Activated CD8-positive, alpha-beta memory T cell treated with anti-CD3 and anti-CD28 coated beads for 36 hours (primary cell): Measurements from ENCODE around the gene PCIF1. TPM values are rescaled to one million over a fixed set of nuclear protein-coding genes. Genes with fewer than 3 reads are reported as not detected.
"Not testable (repeated sequence)": the region's sequence is repeated elsewhere in the genome, so short reads cannot be mapped to it uniquely, and the experiment has no call there.

Source experiments
- CTCF ChIA-PET: fragments of 350-600 bp; sonication (Branson Sonifier 250); formaldehyde crosslinking; loops from one replicate; lab custom pipeline; 2021; ENCODE audit warnings: antibody characterized with exemption; lab: Charles Lee
- POLR2A ChIA-PET: fragments of 350-600 bp; sonication (Branson Sonifier 250); formaldehyde crosslinking; loops from one replicate; lab custom pipeline; 2021; ENCODE audit warnings: antibody characterized with exemption; lab: Charles Lee
- total RNA-seq, 2 experiments: library from RNA; stranded (reverse); gene quantifications; one replicate each; pipeline ENCODE4 v1.2.3, GENCODE V29; 2021

The PCIF1 gene
- total RNA-seq, 2 experiments from 2014 or later, result 26.1 to 27.8 TPM

- ChIA-PET POLR2A (no interaction called here), CTCF (no interaction called here)
These were observed 35.2 kb upstream of the PCIF1 start for GRCh38 chr20:45899046-45899835.

- CTCF ChIA-PET, POLR2A ChIA-PET: not testable (repeated sequence)
These were observed 33.2 kb upstream of the PCIF1 start for GRCh38 chr20:45901332-45901731.

GRCh38 chr20:45902199-45902701, 32.2 kb upstream of the PCIF1 start:
- CTCF ChIA-PET, result interaction anchor here (0.6 kb wide), 1 partner anchor 102 kb away, joined by 3 read pairs; no protein-coding TSS in a partner anchor
- POLR2A ChIA-PET, result interaction anchor here (0.7 kb wide), 1 partner anchor 9 kb away, joined by 3 read pairs; no protein-coding TSS in a partner anchor

- POLR2A ChIA-PET, result no interaction called here
- CTCF ChIA-PET, result no interaction called here
These were observed 29.6 kb upstream of the PCIF1 start for GRCh38 chr20:45904583-45905504.

GRCh38 chr20:45905505-45906079, 28.9 kb upstream of the PCIF1 start:
- POLR2A ChIA-PET, result no interaction called here
- CTCF ChIA-PET, result no interaction called here

- CTCF ChIA-PET, result no interaction called here
- POLR2A ChIA-PET, result no interaction called here
These were observed 27.1 kb upstream of the PCIF1 start for GRCh38 chr20:45907219-45907948.

GRCh38 chr20:45908084-45908483, 26.4 kb upstream of the PCIF1 start:
- CTCF ChIA-PET, result no interaction called here
- POLR2A ChIA-PET, result no interaction called here

GRCh38 chr20:45909336-45909808, 25.1 kb upstream of the PCIF1 start:
- CTCF ChIA-PET, result interaction anchor here (1.0 to 1.2 kb wide), 2 partner anchors 17 to 18 kb away, joined by 3 to 4 read pairs; partner anchors contain the start of genes CTSA and NEURL2

GRCh38 chr20:45909817-45910669, 24.4 kb upstream of the PCIF1 start:
- POLR2A ChIA-PET, result interaction anchor here (1.3 to 2.0 kb wide), 2 partner anchors 20 to 25 kb away, joined by 6 to 10 read pairs; partner anchors contain the start of genes CTSA, NEURL2 and PCIF1
- CTCF ChIA-PET, result interaction anchor here (0.7 to 1.3 kb wide), 5 partner anchors 16 to 124 kb away, joined by 3 to 4 read pairs (median 3); partner anchors contain the start of genes CTSA and NEURL2

More at GRCh38 chr20:45909336-45909808, 25.1 kb upstream of the PCIF1 start:
- POLR2A ChIA-PET, result no interaction called here

- CTCF ChIA-PET, result interaction anchor here (0.7 to 1.3 kb wide), 4 partner anchors 15 to 60 kb away, joined by 3 read pairs; no protein-coding TSS in a partner anchor
- POLR2A ChIA-PET, result interaction anchor here (0.7 to 2.0 kb wide), 3 partner anchors 21 to 59 kb away, joined by 3 to 10 read pairs (median 6); partner anchors contain the start of genes CTSA, NEURL2 and PCIF1
These were observed 23.6 kb upstream of the PCIF1 start for GRCh38 chr20:45910670-45911485.

GRCh38 chr20:45911486-45912343, 22.8 kb upstream of the PCIF1 start, which contains the start of gene PLTP:
Gene PLTP (minus strand): TSS chr20:45912155. CDS start chr20:45911452, 703 bp downstream.
- ChIA-PET POLR2A (interaction anchor here (0.7 to 2.0 kb wide), 3 partner anchors 22 to 58 kb away, joined by 3 to 6 read pairs (median 4); partner anchors contain the start of genes CTSA and NEURL2), CTCF (interaction anchor here (1.2 kb wide), 1 partner anchor 25 kb away, joined by 3 read pairs; no protein-coding TSS in a partner anchor)

- CTCF ChIA-PET, result no interaction called here
- POLR2A ChIA-PET, result interaction anchor here (1.0 to 2.0 kb wide), 2 partner anchors 21 to 22 kb away, joined by 4 to 6 read pairs; partner anchors contain the start of genes CTSA and NEURL2
These were observed 22.2 kb upstream of the PCIF1 start for GRCh38 chr20:45912344-45912682.

GRCh38 chr20:45913116-45913515, 21.4 kb upstream of the PCIF1 start:
- POLR2A ChIA-PET, result no interaction called here

GRCh38 chr20:45917790-45918141, 16.7 kb upstream of the PCIF1 start:
- CTCF ChIA-PET, result no interaction called here

More at GRCh38 chr20:45913116-45913515, 21.4 kb upstream of the PCIF1 start:
- CTCF ChIA-PET, result no interaction called here

GRCh38 chr20:45918182-45918737, 16.2 kb upstream of the PCIF1 start:
- ChIA-PET CTCF (interaction anchor here (1.1 kb wide), 1 partner anchor 12 kb away, joined by 3 read pairs; no protein-coding TSS in a partner anchor), POLR2A (no interaction called here)

More at GRCh38 chr20:45917790-45918141, 16.7 kb upstream of the PCIF1 start:
- POLR2A ChIA-PET, result no interaction called here
